Activated CD8-positive, alpha-beta memory T cell treated with anti-CD3 and anti-CD28 coated beads for 36 hours (primary cell): ENCODE results near the gene WNT7A. TPM values are rescaled to one million over a fixed set of nuclear protein-coding genes. Genes with fewer than 3 reads are reported as not detected.

ENCODE experiments used
- CTCF ChIA-PET: fragments of 350-600 bp; sonication (Branson Sonifier 250); formaldehyde crosslinking; loops from one replicate; lab custom pipeline; 2021; ENCODE audit warnings: antibody characterized with exemption; lab: Charles Lee
- POLR2A ChIA-PET: fragments of 350-600 bp; sonication (Branson Sonifier 250); formaldehyde crosslinking; loops from one replicate; lab custom pipeline; 2021; ENCODE audit warnings: antibody characterized with exemption; lab: Charles Lee
- total RNA-seq, 2 experiments: library from RNA; stranded (reverse); gene quantifications; one replicate each; pipeline ENCODE4 v1.2.3, GENCODE V29; 2021

The WNT7A gene
- total RNA-seq, 2 experiments from 2014 or later = 0.06 TPM; not detected in 1

- POLR2A ChIA-PET = no interaction called here
- CTCF ChIA-PET = no interaction called here
These were observed 91.1 kb downstream of the WNT7A start for GRCh38 chr3:13788522-13789424.

- POLR2A ChIA-PET = no interaction called here
- CTCF ChIA-PET = no interaction called here
These were observed 92.2 kb downstream of the WNT7A start for GRCh38 chr3:13787533-13788132.

GRCh38 chr3:13786811-13787210, 93.1 kb downstream of the WNT7A start:
- ChIA-PET POLR2A (no interaction called here), CTCF (no interaction called here)

- ChIA-PET POLR2A (no interaction called here), CTCF (no interaction called here)
These were observed 93.9 kb downstream of the WNT7A start for GRCh38 chr3:13785853-13786436.

GRCh38 chr3:13785351-13785750, 94.5 kb downstream of the WNT7A start:
- ChIA-PET CTCF (no interaction called here), POLR2A (no interaction called here)

GRCh38 chr3:13783476-13783875, 96.4 kb downstream of the WNT7A start:
- CTCF ChIA-PET = no interaction called here

GRCh38 chr3:13782501-13782900, 97.4 kb downstream of the WNT7A start:
- ChIA-PET CTCF (no interaction called here), POLR2A (no interaction called here)

More at GRCh38 chr3:13783476-13783875, 96.4 kb downstream of the WNT7A start:
- POLR2A ChIA-PET = no interaction called here

GRCh38 chr3:13781417-13781816, 98.5 kb downstream of the WNT7A start:
- ChIA-PET CTCF (no interaction called here), POLR2A (no interaction called here)

GRCh38 chr3:13780432-13781176, 99.3 kb downstream of the WNT7A start:
- POLR2A ChIA-PET = no interaction called here

GRCh38 chr3:13776253-13777050, 103.4 kb downstream of the WNT7A start:
- POLR2A ChIA-PET = no interaction called here

More at GRCh38 chr3:13780432-13781176, 99.3 kb downstream of the WNT7A start:
- CTCF ChIA-PET = no interaction called here

GRCh38 chr3:13772885-13773745, 106.8 kb downstream of the WNT7A start:
- ChIA-PET CTCF (no interaction called here), POLR2A (no interaction called here)

More at GRCh38 chr3:13776253-13777050, 103.4 kb downstream of the WNT7A start:
- CTCF ChIA-PET = no interaction called here

GRCh38 chr3:13772321-13772745, 107.5 kb downstream of the WNT7A start:
- ChIA-PET CTCF (no interaction called here), POLR2A (no interaction called here)

- CTCF ChIA-PET = no interaction called here
- POLR2A ChIA-PET = no interaction called here
These were observed 108.4 kb downstream of the WNT7A start for GRCh38 chr3:13771496-13771895.

GRCh38 chr3:13770170-13771169, 109.4 kb downstream of the WNT7A start:
- CTCF ChIA-PET = no interaction called here
- POLR2A ChIA-PET = no interaction called here

GRCh38 chr3:13769422-13769821, 110.4 kb downstream of the WNT7A start:
- POLR2A ChIA-PET = no interaction called here

GRCh38 chr3:13768453-13768852, 111.4 kb downstream of the WNT7A start:
- ChIA-PET POLR2A (no interaction called here), CTCF (no interaction called here)

More at GRCh38 chr3:13769422-13769821, 110.4 kb downstream of the WNT7A start:
- CTCF ChIA-PET = no interaction called here

- ChIA-PET POLR2A (no interaction called here), CTCF (no interaction called here)
These were observed 112.0 kb downstream of the WNT7A start for GRCh38 chr3:13767896-13768295.
